Activated gamma-delta T cell (primary cell): Measurements from ENCODE around the gene USP21.
"Not testable (repeated sequence)": the region's sequence is repeated elsewhere in the genome, so short reads cannot be mapped to it uniquely, and the experiment has no call there.

Experiments used
- DNase-seq: peaks from one replicate; lab custom pipeline; 2025; lab: John Stamatoyannopoulos, UW
- total RNA-seq, 2 donors: gene quantifications; one replicate each; lab custom pipeline; 2026; lab: John Stamatoyannopoulos, UW

Gene USP21
- 41.9 to 50.4 reads per million in 2 donors for total RNA-seq

- DNase-seq = peak; percentile 84
Measured at GRCh38 chr1:161159087-161159912, at the start of gene USP21. USP21 (plus strand) TSS chr1:161159500; CDS start chr1:161160641, 1,141 bp downstream.

- DNase-seq = no peak
Measured at GRCh38 chr1:161111117-161111516, 48.2 kb upstream of the USP21 start.

- no peak for DNase-seq
Measured at GRCh38 chr1:161111527-161111926, 47.8 kb upstream of the USP21 start.

- DNase-seq = no peak
Measured at GRCh38 chr1:161113915-161114314, 45.4 kb upstream of the USP21 start.

- DNase-seq = no peak
Measured at GRCh38 chr1:161114556-161114955, 44.7 kb upstream of the USP21 start.

GRCh38 chr1:161115132-161115711 lies 44.1 kb upstream of the USP21 start:
- no peak for DNase-seq

- not testable (repeated sequence) for DNase-seq
Measured at GRCh38 chr1:161115961-161116360, 43.3 kb upstream of the USP21 start.

GRCh38 chr1:161117759-161118581 lies 41.3 kb upstream of the USP21 start, which contains the start of the genes NIT1 and PFDN2:
NIT1 (plus strand) TSS chr1:161118105; CDS start chr1:161118177, 72 bp downstream.
PFDN2 (minus strand) TSS chr1:161118037; CDS start chr1:161118026, 11 bp downstream.
- DNase-seq = peak; percentile 75

- DNase-seq = no peak
Measured at GRCh38 chr1:161119092-161119903, 40.0 kb upstream of the USP21 start.

- no peak for DNase-seq
Measured at GRCh38 chr1:161121042-161121650, 38.2 kb upstream of the USP21 start.

GRCh38 chr1:161121834-161122233 lies 37.5 kb upstream of the USP21 start:
- no peak for DNase-seq

- no peak for DNase-seq
Measured at GRCh38 chr1:161122967-161123366, 36.3 kb upstream of the USP21 start.

GRCh38 chr1:161127649-161128048 lies 31.7 kb upstream of the USP21 start:
- DNase-seq = no peak

GRCh38 chr1:161128591-161129420 lies 30.5 kb upstream of the USP21 start:
- no peak for DNase-seq

GRCh38 chr1:161130266-161130665 lies 29.0 kb upstream of the USP21 start:
- no peak for DNase-seq

GRCh38 chr1:161131523-161132409 lies 27.5 kb upstream of the USP21 start:
- no peak for DNase-seq

GRCh38 chr1:161132410-161133219 lies 26.7 kb upstream of the USP21 start, which contains the start of gene DEDD:
DEDD (minus strand) TSS chr1:161132667; CDS start chr1:161124462, 8,205 bp downstream.
- peak; percentile 74 for DNase-seq

- no peak for DNase-seq
Measured at GRCh38 chr1:161133220-161133740, 26.0 kb upstream of the USP21 start.
